Stimulated activated CD8-positive, alpha-beta memory T cell treated with anti-CD3 and anti-CD28 coated beads, Interleukin-15, amount 100 ng/mL, for 1 hour (primary cell): Measurements from ENCODE around the gene RBM45.

ENCODE experiments used
- DNase-seq: peaks from one replicate; pipeline ENCODE4 v3.0.0-alpha.2; 2020; ENCODE audit warnings: low read depth

Gene RBM45

GRCh38 chr2:178160601-178161000, 48.4 kb downstream of the RBM45 start:
- DNase-seq, result no peak

GRCh38 chr2:178163395-178163794, 51.2 kb downstream of the RBM45 start:
- no peak for DNase-seq

GRCh38 chr2:178163911-178164310, 51.7 kb downstream of the RBM45 start:
- DNase-seq, result no peak

GRCh38 chr2:178173657-178174056, 61.4 kb downstream of the RBM45 start:
- DNase-seq, result no peak

GRCh38 chr2:178177066-178177679, 64.9 kb downstream of the RBM45 start:
- no peak for DNase-seq
